K562 (cell line): ENCODE data around the gene ARID4B. TPM values are rescaled to one million over a fixed set of nuclear protein-coding genes. Genes with fewer than 3 reads are reported as not detected.

Source experiments
- FOXJ2 ChIP-seq: fragments of 200-800 bp; sonication (Bioruptor generic); IDR thresholded peaks from 2 replicates; pipeline ENCODE4 v1.6.1; 2016; ENCODE audit warnings: missing genetic modification characterization, missing compliant biosample characterization
- GATAD2A ChIP-seq: fragments of 450-650 bp; IDR thresholded peaks from 2 replicates; pipeline ENCODE4 v1.6.1; 2017
- HBP1 ChIP-seq: fragments of 450-650 bp; formaldehyde crosslinking; IDR thresholded peaks from 2 replicates; pipeline ENCODE4 v1.4.0; 2022; ENCODE audit warnings: missing genetic modification characterization
- HDGF ChIP-seq: fragments of 450-650 bp; IDR thresholded peaks from 2 replicates; pipeline ENCODE4 v1.6.1; 2016
- HMGXB4 ChIP-seq: sonication (generic); formaldehyde crosslinking; IDR thresholded peaks from 2 replicates; pipeline ENCODE4 v1.8.1; 2023; ENCODE audit warnings: mild to moderate bottlenecking, missing genetic modification reagents
- ILK ChIP-seq: fragments of 450-650 bp; IDR thresholded peaks from 2 replicates; pipeline ENCODE4 v1.6.1; 2016; ENCODE audit warnings: missing genetic modification characterization, low read depth, mild to moderate bottlenecking, missing compliant biosample characterization, moderate library complexity, borderline replicate concordance
- KLF1 ChIP-seq: fragments of 450-650 bp; IDR thresholded peaks from 2 replicates; pipeline ENCODE4 v1.6.1; 2016; ENCODE audit warnings: missing genetic modification characterization, missing compliant biosample characterization
- KLF16 ChIP-seq: IDR thresholded peaks from 2 replicates; pipeline ENCODE4 v1.6.1; 2016; ENCODE audit warnings: antibody characterized with exemption
- MNT ChIP-seq, 2 experiments: fragments of 450-650 bp; conservative IDR thresholded peaks; 2 replicates each; pipeline ENCODE4 v1.6.1; 2017; ENCODE audit warnings: mild to moderate bottlenecking in 2 of 2, moderate library complexity in 2 of 2
- NCOA6 ChIP-seq: fragments of 450-650 bp; IDR thresholded peaks from 2 replicates; pipeline ENCODE4 v1.6.1; 2017; ENCODE audit warnings: mild to moderate bottlenecking
- RBM22 ChIP-seq: fragments of 200-400 bp; formaldehyde crosslinking; IDR thresholded peaks from 2 replicates; pipeline ENCODE4 v1.6.1; 2018; ENCODE audit warnings: low read length, low read depth; ENCODE audit not compliant: poor library complexity, severe bottlenecking
- SIX5 ChIP-seq, 2 experiments: IDR thresholded peaks; 2 replicates each; pipeline ENCODE4 v1.6.1; 2011; ENCODE audit warnings: low read length in 2 of 2, borderline replicate concordance in 1 of 2, low read depth in 1 of 2, mild to moderate bottlenecking in 1 of 2, moderate library complexity in 1 of 2; ENCODE audit not compliant: insufficient read depth in 1 of 2
- SMAD2 ChIP-seq: fragments of 150-350 bp; IDR thresholded peaks from 2 replicates; pipeline ENCODE4 v1.6.1; 2014; ENCODE audit warnings: low read depth, mild to moderate bottlenecking, low read length
- TAF9B ChIP-seq: fragments of 450-650 bp; IDR thresholded peaks from 2 replicates; pipeline ENCODE4 v1.6.1; 2018; ENCODE audit warnings: mild to moderate bottlenecking; ENCODE audit not compliant: partially characterized antibody
- ZNF143 ChIP-seq: sonication (generic); formaldehyde crosslinking; IDR thresholded peaks from 2 replicates; pipeline ENCODE4 v1.9.0; 2022; ENCODE audit warnings: mild to moderate bottlenecking, missing genetic modification reagents
- ZNF184 ChIP-seq: sonication (generic); formaldehyde crosslinking; IDR thresholded peaks from 2 replicates; pipeline ENCODE4 v1.5.0; 2020; ENCODE audit warnings: missing genetic modification reagents
- ZNF212 ChIP-seq: fragments of 450-650 bp; formaldehyde crosslinking; IDR thresholded peaks from 2 replicates; pipeline ENCODE4 v1.4.0; 2020; ENCODE audit warnings: mild to moderate bottlenecking
- ZNF24 ChIP-seq: fragments of 450-650 bp; IDR thresholded peaks from 2 replicates; pipeline ENCODE4 v1.6.1; 2016
- ZNF384 ChIP-seq: IDR thresholded peaks from 2 replicates; pipeline ENCODE4 v1.6.1; 2012; ENCODE audit warnings: low read depth, low read length, improper control_type of control experiment
- ZNF76 ChIP-seq: fragments of 250-450 bp; sonication (Bioruptor Pico); IDR thresholded peaks from 2 replicates; pipeline ENCODE4 v1.4.0; 2020; ENCODE audit warnings: mild to moderate bottlenecking, moderate library complexity, borderline replicate concordance
- polyA plus RNA-seq, 8 experiments: library from polyadenylated mRNA; depleted of rRNA in 4 of 8; stranded (reverse) in 5 of 8; unstranded in 3 of 8; fragments of >200 nt; fragmentation: Nextera tagmentation in 2 of 8; fragmentation: Illumina TruSeq in 1 of 8; extraction: Ambion mirVana in 2 of 8; extraction: Trizol in 1 of 8; gene quantifications; 2 replicates each; pipeline versions ENCODE4 v1.2.1 to v1.2.3, GENCODE V29; 2011 to 2014; ENCODE audit warnings: inconsistent platforms in 1 of 8, missing spikeins in 1 of 8
- total RNA-seq, 7 experiments: library from RNA; depleted of rRNA in 6 of 7; stranded (reverse); fragments of >200 nt in 6 of 7; fragmentation: Illumina TruSeq in 2 of 7; extraction: Trizol in 2 of 7; gene quantifications; 2 replicates each; pipeline versions ENCODE4 v1.2.1 to v1.2.3, GENCODE V29; 2011 to 2021; ENCODE audit warnings: low replicate concordance in 1 of 7
- TF ChIP-seq, protein P1 (sequence below): fragments of 450-650 bp; IDR thresholded peaks from 2 replicates; pipeline ENCODE4 v1.6.1; 2016; ENCODE audit warnings: borderline replicate concordance
- TF ChIP-seq, protein P2 (sequence below): IDR thresholded peaks from 2 replicates; pipeline ENCODE4 v1.6.1; 2011; ENCODE audit not compliant: insufficient read length; ENCODE audit errors: extremely low read depth

Gene ARID4B
- total and polyA plus RNA-seq, 9 of the 15 experiments (the other 6 are each of a cell fraction or from before 2014, with no cell fraction given), result 8.4 to 38.9 (median 18.5) TPM

DNA sequence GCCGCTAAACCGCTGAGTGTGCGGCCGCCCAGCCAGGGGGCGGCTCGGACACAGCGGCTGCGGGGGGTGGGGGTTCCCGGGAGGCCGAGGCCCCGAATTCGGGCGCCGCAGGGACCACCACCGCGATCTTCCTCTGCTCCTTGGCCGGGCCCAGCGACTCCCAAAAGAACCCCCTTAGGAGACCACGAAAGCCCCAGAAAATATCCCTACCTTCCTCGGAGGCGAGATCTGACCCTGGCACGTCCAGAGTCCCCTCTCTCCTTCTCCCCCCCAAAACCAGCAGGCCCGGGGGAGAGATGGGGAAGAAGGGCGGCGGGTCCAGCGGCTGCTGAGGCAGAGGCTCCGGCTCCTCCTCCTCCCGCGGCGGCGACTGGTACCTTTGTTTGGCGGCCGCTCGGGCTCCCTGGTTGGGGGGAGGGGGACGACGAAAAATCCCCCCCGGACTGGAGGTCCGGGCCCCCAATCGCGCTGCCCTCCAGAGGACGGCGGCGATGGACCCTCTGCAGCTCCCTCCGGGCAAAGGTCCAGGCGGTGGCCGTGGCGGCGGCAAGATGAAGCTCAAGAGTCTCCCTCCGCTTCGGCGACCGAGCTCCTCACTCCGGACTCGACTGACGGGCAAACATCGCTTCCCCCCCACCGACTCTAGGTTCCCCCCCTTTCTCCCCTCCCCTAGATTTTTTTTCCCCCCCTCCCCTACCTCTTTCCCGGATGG lies at the start of gene ARID4B (continued):
- TF ChIP-seq ZNF384 (no peak), KLF1 (no peak), ZNF24 (no peak), TAF9B (peak; percentile 45), ZNF212 (CRISPR knock-in tag) (no peak), HDGF (no peak), FOXJ2 (tag) (no peak), SMAD2 (no peak), MNT (conservative IDR thresholded peaks at IDR 0.05) (no peak; a peak in 2 of 4 replicates), SIX5 (IDR thresholded peaks at IDR 0.05; ENCODE audit: borderline replicate concordance in 1 of 2, insufficient read depth in 1 of 2, low read depth in 1 of 2, low read length in 2 of 2) (no peak), GATAD2A (no peak), ZNF143 (CRISPR knock-in tag) (no peak), RBM22 (peak; percentile 81), ILK (no peak), HBP1 (CRISPR knock-in tag) (no peak), NCOA6 (no peak), KLF16 (no peak), ZNF184 (CRISPR knock-in tag) (no peak), ZNF76 (no peak), HMGXB4 (no peak)
- TF ChIP-seq, protein P1, sequence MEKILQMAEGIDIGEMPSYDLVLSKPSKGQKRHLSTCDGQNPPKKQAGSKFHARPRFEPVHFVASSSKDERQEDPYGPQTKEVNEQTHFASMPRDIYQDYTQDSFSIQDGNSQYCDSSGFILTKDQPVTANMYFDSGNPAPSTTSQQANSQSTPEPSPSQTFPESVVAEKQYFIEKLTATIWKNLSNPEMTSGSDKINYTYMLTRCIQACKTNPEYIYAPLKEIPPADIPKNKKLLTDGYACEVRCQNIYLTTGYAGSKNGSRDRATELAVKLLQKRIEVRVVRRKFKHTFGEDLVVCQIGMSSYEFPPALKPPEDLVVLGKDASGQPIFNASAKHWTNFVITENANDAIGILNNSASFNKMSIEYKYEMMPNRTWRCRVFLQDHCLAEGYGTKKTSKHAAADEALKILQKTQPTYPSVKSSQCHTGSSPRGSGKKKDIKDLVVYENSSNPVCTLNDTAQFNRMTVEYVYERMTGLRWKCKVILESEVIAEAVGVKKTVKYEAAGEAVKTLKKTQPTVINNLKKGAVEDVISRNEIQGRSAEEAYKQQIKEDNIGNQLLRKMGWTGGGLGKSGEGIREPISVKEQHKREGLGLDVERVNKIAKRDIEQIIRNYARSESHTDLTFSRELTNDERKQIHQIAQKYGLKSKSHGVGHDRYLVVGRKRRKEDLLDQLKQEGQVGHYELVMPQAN, result 0 out of 2 replicates have a peak, but pooled peaks have one; percentile 58
- TF ChIP-seq, protein P2, sequence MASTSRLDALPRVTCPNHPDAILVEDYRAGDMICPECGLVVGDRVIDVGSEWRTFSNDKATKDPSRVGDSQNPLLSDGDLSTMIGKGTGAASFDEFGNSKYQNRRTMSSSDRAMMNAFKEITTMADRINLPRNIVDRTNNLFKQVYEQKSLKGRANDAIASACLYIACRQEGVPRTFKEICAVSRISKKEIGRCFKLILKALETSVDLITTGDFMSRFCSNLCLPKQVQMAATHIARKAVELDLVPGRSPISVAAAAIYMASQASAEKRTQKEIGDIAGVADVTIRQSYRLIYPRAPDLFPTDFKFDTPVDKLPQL, result no peak
